ENCODE results near the gene METTL9. TPM values are rescaled to one million over a fixed set of nuclear protein-coding genes. Genes with fewer than 3 reads are reported as not detected.

METTL9 gene
- total and polyA plus RNA-seq, 7 donors = 56.0 to 155 (median 108) TPM

- no peak for DNase-seq
- TF ChIP-seq POLR2A (IDR thresholded peaks at IDR 0.05) (no peak), POLR2AphosphoS5 (IDR thresholded peaks at IDR 0.05) (no peak), CTCF (IDR thresholded peaks at IDR 0.05) (no peak), EP300 (IDR thresholded peaks at IDR 0.05) (no peak)
- 69 to 88% methylated on average over 3 of the region's 3 CpGs for WGBS, 2 donors
- H3K9me3 ChIP-seq = no peaks in the 10 kb centered on the region
- H3K27me3 ChIP-seq = no peaks in the 10 kb centered on the region
- H3K27ac ChIP-seq = no peak overlapping the region
- intact Hi-C loops (cut with DNase I) = no loop called here
- H3K36me3 ChIP-seq = no peaks in the 10 kb centered on the region
- peaks cover 0 to 77% (median 40%) of the 10 kb centered on the region in 4 donors for H3K4me1 ChIP-seq
- no peak overlapping the region for H3K4me3 ChIP-seq
These were observed 9.4 kb downstream of the METTL9 start for GRCh38 chr16:21608639-21609328.

GRCh38 chr16:21610006-21610544 lies 10.7 kb downstream of the METTL9 start:
- H3K4me1 ChIP-seq = peaks cover 0 to 66% (median 35%) of the 10 kb centered on the region in 4 donors
- no peak for DNase-seq
- 82 to 88% methylated on average over 3 of the region's 3 CpGs for WGBS, 2 donors
- H3K9me3 ChIP-seq = no peaks in the 10 kb centered on the region
- no peaks in the 10 kb centered on the region for H3K27me3 ChIP-seq
- no peaks in the 10 kb centered on the region for H3K36me3 ChIP-seq
- no peak overlapping the region for H3K27ac ChIP-seq
- no peak overlapping the region for H3K4me3 ChIP-seq
- TF ChIP-seq POLR2AphosphoS5 (IDR thresholded peaks at IDR 0.05) = no peak
- no peak for TF ChIP-seq POLR2A (IDR thresholded peaks at IDR 0.05)
- no peak for TF ChIP-seq EP300 (IDR thresholded peaks at IDR 0.05)
- no peak for TF ChIP-seq CTCF (IDR thresholded peaks at IDR 0.05)
- intact Hi-C loops (cut with DNase I) = no loop called here

- H3K36me3 ChIP-seq = no peaks in the 10 kb centered on the region
- H3K27me3 ChIP-seq = no peaks in the 10 kb centered on the region
- H3K4me1 ChIP-seq = peaks cover 0 to 60% (median 33%) of the 10 kb centered on the region in 4 donors
- no peak overlapping the region for H3K27ac ChIP-seq
- no peak for TF ChIP-seq POLR2AphosphoS5 (IDR thresholded peaks at IDR 0.05)
- no peak overlapping the region for H3K4me3 ChIP-seq
- WGBS, 2 donors = 16 to 42% methylated on average over 2 of the region's 2 CpGs
- no peaks in the 10 kb centered on the region for H3K9me3 ChIP-seq
- no peak for DNase-seq
- intact Hi-C loops (cut with DNase I) = no loop called here
These were observed 11.4 kb downstream of the METTL9 start for GRCh38 chr16:21610766-21611165.

GRCh38 chr16:21611198-21611555 lies 11.8 kb downstream of the METTL9 start:
- intact Hi-C loops (cut with DNase I) = no loop called here
- Histone ChIP-seq H3K36me3 (no peaks in the 10 kb centered on the region), H3K27me3 (no peaks in the 10 kb centered on the region), H3K27ac (no peak overlapping the region), H3K4me3 (no peak overlapping the region), H3K4me1 (peaks cover 0 to 57% (median 33%) of the 10 kb centered on the region in 4 donors), H3K9me3 (no peaks in the 10 kb centered on the region)
- DNase-seq = no peak
- WGBS, 2 donors = 46 to 62% methylated on average over 4 of the region's 4 CpGs
- no peak for TF ChIP-seq POLR2A (IDR thresholded peaks at IDR 0.05)
- TF ChIP-seq POLR2AphosphoS5 (IDR thresholded peaks at IDR 0.05) = no peak
- TF ChIP-seq CTCF (IDR thresholded peaks at IDR 0.05) = no peak
- no peak for TF ChIP-seq EP300 (IDR thresholded peaks at IDR 0.05)

- 57 to 78% methylated on average over 7 of the region's 7 CpGs for WGBS, 2 donors
- TF ChIP-seq POLR2A (IDR thresholded peaks at IDR 0.05) (no peak), CTCF (IDR thresholded peaks at IDR 0.05) (no peak), POLR2AphosphoS5 (IDR thresholded peaks at IDR 0.05) (no peak)
- Histone ChIP-seq H3K36me3 (no peaks in the 10 kb centered on the region), H3K4me3 (no peak overlapping the region), H3K27me3 (no peaks in the 10 kb centered on the region), H3K27ac (peak overlapping the region in 2 of 4 donors; percentile 3 to 52), H3K9me3 (no peaks in the 10 kb centered on the region), H3K4me1 (peaks cover 0 to 57% (median 33%) of the 10 kb centered on the region in 4 donors)
- no peak for DNase-seq
- intact Hi-C loops (cut with DNase I) = no loop called here
These were observed 12.4 kb downstream of the METTL9 start for GRCh38 chr16:21611556-21612384.
